NCI-H526 (cell line): Measurements from ENCODE around the gene MFAP5.

Experiments
- DNase-seq, 2 experiments: peaks; one replicate each; lab custom pipeline; 2025; lab: John Stamatoyannopoulos, UW

The MFAP5 gene, protein sequence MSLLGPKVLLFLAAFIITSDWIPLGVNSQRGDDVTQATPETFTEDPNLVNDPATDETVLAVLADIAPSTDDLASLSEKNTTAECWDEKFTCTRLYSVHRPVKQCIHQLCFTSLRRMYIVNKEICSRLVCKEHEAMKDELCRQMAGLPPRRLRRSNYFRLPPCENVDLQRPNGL

DNA sequence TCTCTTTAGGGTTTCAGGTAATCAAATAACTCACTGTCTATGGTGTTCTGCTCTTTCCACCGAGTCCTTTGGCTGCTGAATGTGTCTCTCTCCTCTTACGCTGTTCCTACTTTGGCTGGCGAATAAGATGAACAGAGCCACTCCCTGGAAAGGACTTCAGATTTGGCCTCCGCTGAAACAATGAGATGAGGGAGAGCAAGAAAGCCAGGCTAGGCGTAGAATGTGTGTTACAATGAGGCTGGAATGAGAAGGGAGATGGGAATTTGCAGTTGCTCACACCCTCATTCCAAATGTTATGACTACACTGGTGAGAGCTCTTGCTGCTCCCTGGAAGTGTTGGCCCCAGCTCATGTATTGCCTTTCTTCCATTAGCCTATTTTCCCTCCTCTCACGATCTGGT lies at the start of gene MFAP5:
TSS of gene MFAP5 (minus strand) at position 234 of the 400 bp plus-strand sequence. CDS start 722 bp downstream, outside the sequence.
- no peak for DNase-seq

DNA sequence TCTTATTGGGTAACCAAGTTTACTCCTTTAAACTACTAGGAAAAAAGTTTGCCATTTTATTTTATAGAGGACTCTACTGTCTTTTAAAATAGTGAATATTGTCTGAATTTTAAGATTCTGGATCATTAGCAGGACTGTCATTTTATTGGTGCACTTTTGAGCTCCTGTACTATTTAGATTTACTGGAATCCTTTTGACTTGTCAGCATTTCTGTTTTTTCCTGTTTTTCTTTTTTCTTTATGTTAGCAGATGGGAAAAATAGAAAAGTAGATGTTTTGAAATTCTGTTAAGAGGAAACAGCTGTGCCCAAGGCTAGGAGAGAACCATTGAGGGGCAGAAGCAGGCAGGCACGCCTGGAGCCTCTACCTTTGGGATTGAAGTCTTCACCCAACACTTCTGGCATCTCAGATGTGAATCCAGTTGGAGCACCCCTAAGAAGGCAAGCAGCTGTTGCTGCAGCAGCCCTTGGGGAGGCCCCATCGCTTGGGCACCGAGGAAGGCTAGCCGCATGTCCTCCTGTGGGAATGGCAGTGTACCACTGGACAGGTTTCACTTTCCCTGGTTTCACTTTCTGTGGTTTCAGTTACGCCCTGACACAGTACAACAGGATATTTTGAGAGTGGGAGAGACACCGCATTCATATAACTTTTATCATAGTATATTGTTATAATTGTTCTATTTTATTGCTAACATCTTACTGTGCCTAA lies 46.7 kb upstream of the MFAP5 start:
- peak in 1 of 2 experiments; percentile 30 for DNase-seq

DNA sequence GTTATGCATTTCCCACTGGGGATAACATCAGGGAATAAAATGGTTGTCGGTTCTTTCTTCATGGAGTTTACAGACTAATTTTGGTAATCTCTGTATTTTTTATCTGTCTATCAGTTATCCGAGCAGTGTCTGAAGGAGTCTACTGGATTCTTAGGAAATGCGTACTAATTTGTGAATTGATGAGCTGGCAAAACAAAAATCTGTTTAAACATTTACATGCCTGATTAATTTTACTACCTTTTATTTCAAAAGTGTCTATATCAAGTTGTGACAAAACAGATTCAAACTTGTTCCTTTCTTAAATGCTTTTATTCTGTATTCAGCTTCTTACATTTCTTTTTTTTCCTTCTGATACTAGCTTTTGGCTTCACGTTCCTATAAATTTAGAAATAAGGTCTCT lies 39.5 kb upstream of the MFAP5 start:
- no peak for DNase-seq

DNA sequence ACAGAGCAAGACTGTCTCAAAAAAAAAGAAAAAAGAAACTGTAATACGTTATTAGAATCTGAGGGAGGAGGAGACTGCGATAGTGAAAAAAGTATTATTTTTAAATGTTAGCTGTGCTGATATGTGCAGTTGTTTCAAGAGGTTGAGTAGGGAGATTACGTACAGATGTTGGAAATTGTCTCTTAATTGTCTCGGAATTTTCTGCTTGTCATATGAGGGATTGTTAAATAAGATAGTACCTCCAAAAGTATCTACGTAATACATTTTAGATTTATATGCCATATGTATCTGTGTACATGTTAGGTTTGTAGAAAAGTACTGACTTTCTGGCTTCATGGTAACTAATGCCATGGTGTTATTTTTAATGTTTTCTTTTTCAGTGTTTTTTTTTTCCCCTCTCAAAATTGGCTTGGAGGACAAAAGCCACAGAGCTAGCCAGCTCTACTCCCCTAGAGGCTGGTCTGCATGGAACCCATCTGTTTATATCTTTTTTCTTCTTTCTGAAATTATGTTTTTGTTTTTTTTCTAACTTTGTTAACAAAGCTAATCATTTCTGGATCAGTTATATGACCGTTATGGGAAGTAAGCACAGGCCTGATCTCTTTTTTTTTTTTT lies 38.5 kb upstream of the MFAP5 start:
- no peak for DNase-seq

DNA sequence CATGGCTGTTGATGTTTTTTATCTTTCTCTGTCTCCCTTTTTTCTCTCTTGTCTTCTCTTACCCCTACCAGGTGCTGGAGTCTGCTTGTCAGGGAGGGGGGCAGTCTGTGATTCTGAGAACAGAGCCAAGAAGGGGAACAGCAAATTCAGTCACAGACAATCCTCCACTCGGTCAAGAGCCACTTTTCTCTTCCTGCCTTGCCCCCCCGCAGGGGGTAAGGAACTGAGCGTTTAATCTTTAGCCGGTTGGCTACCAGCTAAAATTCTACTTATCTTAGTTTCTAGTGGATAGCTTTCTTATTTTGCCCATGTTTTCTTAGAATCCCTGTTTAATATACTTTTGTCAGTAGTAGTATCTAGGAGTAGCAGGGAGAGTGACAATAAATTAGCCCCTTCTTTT lies 37.1 kb upstream of the MFAP5 start:
- DNase-seq, result no peak

DNA sequence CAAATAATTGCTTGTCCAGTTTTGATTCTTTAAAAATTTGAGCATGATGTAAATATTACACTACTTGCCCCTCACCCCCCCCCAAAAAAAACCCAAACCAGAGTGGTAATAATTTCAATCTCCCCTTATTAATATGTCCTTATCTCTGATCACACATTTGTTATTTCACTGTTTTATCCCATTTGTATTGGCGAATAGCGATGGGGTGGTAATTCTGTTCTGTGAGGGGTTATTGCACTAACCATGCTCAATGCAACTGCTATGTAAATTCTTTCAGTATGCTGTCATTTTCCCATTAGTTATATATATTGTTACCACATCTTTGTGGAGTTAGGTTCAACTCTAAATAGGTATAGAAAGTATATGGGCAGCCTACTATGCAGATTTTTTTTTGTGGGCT lies 36.3 kb upstream of the MFAP5 start:
- no peak for DNase-seq

DNA sequence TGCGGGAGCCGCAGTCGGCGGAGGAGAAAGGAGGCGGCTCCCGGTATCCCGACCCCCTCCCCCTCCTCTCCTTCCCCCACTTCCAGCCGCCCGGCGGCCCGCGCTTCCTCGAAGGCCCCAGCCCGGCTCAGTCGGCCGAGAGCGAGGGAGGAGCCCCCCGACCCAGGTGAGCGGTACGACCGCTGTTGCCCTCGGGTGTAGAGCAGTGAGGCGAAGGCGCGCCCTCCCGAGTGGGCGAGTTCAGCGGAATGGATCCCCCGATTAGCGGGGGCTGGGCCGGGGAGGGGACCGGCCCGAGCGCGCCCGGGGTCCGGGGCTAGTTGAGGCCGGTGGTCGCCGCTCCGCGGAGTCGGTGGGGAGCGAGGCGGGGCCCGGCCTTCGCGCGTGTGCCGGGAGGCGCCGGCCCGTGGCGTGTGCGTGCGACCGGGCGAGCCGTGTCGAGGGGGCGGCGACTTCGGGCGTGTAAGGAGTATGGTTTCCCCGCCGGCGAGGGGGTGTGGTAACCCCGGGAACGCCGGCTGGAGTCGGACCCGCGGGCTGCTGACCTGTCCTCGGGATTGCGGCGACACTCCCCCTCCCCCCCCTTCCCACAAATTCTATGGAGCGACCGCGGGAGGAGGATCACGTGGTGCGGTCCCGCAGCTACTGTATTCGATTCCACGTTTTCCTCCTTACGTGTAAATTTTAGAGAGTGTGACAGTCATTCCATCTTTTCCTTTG lies 35.7 kb upstream of the MFAP5 start:
- peak in 1 of 2 experiments; percentile 90 for DNase-seq

DNA sequence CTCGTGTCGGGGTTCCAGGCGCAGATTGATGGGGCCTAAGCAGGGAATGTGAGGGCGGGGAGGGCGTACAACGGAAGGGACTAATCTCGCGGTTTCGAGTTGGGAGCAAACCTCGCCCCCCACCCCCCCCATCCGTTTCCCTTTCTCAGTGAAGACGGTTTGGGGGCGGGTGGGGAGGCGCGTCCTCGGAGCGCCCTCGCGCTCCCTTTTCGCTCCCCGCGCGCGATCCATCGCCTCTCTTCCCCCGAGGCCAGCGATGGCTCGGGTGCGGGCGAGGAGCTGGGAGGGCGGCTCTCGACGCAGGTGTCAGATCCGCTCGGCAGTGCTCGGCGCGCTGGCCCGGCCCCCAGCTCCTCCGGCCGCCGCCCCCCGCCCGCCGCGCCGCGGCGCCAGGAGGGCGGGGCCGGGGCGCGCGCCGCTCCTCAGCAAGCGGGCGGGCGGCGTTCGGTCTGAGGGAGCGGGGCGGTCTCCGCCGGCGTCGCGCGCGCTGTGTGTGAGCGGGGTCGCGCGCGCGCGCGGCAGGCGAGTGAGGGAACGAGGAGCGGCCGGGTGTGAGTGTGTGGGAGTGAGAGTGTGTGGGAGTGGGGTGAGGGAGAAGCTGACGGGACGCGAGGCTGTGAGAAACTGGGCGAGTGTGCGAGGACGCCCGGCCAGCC lies 35.0 kb upstream of the MFAP5 start, which contains the start of gene RIMKLB:
TSS of gene RIMKLB (plus strand) at position 516 of the 656 bp plus-strand sequence. CDS start 15,876 bp downstream, outside the sequence.
- DNase-seq, result peak; percentile 74 to 92

DNA sequence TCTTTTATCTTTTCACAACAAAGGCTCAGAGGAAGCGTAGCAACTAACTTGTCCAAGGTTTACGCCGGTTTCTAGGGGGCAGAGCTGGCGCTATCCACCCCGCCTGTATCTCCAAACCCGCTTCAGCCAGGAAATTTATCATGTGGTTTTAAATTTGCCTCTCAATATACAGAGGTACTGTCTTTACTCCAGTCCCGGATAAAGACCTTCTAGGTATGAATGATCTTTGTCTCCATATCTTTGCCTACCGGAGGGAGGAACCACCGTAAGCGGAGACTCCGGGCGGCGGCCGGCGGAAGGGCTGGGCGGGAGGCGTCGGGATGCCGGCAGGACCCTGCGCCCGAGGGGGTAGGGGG lies 34.5 kb upstream of the MFAP5 start:
- peak; percentile 74 to 87 for DNase-seq

DNA sequence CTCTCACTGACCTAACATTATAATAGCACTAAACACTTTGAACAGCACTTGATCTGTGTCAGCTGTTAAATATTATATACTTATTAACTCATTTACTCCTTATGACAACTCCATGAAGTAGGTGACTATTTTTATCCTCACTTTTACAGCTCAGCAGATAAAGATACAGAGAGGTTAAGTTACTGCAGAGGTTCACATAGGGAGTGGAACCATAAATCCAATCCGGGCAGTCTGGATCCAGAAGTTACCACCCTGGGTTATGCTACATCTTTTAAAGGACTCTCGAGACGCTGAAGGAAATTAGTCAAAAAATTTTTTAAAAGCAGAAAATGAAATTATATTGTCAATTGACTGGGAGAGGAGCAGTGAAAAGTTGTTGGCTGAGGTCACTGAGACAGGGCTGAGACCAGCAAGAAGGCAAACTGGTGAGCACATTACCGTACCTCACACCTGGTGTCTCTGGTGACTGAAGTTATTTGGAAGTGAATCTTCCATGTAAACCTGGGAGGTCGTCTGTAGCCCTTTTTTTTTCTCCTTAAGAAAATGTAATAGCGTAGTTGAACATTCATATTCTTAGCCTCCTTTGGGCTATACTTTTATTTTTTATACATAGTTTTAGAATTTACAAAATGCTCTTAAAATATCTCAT lies 33.9 kb upstream of the MFAP5 start:
- peak in 1 of 2 experiments; percentile 35 for DNase-seq

DNA sequence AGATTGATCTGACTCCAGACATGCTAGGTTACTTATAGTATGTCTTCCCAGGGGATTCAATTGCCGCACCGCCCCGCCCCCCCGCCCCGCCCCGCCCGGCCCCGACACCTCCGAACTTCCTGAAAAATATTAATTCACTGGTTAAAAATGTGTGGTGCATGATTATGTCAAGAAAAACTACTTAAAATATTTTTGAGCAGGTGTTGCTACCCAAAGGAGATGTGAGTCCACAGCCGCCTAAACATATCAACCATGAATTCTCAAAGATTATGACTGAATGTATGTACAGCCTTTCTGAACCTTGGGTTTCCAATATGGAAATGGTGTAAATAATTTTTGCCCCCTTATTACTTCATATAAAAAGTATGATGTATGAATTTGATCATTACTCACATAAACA lies 32.5 kb upstream of the MFAP5 start:
- no peak for DNase-seq

DNA sequence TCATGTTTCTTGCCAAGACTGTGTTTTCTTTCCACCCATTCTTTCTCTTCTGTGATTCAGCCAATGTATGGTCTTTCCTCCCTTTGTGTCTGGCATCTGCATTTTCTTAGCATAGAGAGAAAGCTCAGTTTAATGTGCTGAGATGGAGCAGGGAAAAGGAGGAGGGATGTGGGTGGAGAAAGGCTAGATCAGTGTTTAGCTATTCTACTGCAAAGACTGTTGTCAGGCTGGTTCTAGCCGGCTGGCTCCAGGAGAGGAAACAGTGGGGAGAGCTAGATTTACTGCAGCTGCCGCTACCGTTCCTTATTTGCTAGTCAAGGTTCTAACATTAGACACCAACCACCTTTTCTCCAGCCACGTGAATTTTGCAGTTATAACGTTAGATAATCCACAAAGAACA lies 29.9 kb upstream of the MFAP5 start:
- DNase-seq, result peak; percentile 84 to 87

DNA sequence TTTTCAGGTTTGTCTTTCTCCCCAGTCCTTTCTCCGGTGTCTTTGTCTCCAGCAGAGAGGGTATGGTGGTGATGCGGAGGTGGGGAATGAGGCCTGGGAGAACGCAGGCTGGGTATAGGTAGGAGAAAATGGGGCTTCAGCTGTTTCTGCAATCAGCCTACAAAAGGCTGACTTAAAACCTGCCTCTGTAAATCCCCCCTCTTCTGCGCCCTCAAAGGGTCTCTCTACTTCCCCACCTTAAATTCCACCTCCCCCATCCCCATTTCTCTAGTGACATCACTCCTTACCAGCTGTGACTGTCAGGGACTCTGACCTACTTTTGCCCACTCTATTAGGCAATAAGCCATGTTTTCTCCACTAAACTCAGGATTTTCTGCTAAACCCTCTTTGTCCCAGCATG lies 27.1 kb upstream of the MFAP5 start:
- no peak for DNase-seq

DNA sequence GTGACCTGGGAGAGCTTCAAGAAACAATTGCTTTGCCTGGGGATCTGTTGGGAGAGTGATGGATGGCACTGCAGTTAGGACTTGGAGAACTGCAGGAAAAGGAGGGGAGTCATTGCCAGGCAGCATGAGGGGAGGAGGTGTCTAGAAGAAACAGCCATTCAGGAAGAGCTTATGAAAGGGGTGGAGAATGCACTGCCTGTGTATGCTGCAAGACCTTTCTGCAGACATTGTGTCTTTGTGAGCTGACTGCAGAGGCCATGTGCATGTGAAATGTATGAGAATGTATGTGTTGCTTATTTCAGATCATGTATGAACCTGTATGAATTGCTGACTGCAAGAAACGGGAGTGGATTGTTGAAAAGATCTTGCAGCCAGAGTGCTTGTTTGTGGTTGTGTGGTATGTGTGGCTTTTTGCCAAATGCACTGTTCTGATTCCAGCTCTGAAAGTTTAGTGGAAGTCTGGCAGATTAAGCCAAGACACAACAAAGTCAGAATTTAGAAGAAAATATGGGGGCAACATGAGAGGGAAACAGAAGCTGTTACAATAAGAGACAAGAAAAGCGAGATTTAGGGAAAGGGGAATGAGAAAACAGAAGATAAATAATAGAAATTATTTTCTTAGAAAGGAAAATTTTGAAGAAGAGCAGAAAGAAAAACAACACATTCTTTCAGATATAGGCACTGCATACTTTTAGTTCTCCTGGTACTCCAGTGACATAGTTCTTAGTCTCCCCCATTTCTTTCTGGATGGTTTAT lies 25.4 kb upstream of the MFAP5 start:
- peak; percentile 16 to 51 for DNase-seq

DNA sequence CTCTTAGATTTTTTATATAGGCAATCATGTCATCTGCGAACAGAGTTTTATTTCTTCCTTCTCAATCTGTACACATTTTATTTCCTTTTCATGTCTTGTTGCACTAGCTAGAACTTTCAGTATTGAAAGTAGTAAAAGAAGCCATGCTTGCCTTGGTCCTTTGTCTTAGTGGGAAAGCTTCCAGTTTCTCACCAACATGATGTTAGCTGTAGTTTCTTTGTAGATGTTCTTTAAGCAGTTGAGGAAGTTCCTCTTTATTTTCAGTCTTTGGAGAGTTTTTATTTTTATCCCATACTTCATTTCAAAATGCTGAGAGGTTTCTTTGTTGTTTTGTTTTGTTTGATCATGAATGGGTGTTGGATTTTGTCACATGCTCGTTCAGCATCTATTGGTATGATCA lies 22.4 kb upstream of the MFAP5 start:
- no peak for DNase-seq

DNA sequence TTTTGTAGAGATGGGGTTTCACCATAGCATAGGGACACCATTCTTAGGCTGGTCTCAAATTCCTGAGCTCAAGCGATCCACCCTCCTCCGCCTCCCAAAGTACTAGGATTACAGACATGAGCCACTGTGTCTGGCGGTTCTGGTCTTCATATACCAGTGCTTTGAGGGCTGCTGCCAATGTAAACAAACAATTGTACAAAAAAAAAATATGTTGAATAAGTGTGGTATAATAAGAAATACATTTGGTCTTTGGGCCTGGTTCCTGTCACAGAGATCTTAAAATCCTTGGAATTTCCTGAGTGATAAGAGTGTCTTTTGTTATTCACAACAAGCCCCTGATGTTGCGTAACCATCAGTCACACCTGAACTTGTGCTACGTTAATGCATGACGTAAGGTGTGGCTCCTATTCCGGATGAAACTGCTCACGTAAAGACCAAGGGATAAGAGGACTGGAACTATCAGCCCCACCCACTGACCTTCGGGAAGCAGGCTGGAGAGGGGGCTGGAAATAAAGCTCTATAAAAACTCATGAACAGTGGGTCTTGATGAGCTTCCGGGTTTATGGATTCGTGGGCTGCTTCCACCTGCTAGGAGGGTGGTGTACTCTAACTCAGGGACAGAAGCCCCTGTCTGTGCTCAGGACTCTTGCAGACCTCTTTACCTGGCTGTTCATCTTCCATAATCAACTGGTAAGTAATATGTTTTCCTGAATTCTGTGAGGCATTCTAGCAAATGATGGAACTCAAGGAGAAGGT lies 18.7 kb upstream of the MFAP5 start:
- no peak for DNase-seq

DNA sequence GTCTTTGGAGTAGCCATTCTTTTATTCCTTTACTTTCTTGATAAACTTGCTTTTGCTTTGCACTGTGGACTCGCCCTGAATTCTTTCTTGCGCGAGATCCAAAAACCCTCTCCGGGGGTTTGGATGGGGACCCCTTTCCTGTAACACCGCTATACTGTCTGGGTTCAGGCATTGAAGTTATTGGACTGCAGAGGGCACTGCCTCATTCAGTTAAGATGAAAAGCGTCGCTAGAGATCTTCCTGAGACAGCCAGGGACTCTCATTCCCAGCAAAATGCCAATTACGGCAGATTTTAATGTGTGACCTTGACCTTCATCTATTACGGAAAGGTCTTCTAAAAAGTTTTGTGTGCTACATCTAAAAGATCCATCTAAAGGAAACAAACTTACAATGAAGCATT lies 17.9 kb upstream of the MFAP5 start:
- no peak for DNase-seq

DNA sequence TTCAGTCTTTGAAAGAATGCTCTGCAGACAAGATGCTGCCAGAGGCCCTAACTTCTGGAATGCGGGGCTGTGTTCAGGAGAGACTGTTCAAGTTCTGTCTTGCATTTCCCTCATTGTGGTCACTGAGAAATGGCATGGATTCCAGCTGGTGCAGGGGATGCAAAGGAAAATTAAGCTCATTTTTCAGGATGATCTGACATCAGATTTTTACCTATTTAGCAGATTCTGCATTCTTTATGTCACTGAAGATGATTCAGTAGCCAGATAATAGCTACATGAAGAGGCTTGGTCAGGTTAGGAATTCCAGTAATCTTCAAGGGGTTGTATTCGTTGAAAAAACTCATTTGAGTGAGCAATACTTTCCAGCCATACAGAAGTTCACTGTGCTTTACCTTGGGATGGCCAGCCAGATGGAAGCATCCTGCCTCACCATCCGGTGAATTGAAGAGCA lies 16.1 kb upstream of the MFAP5 start:
- no peak for DNase-seq

DNA sequence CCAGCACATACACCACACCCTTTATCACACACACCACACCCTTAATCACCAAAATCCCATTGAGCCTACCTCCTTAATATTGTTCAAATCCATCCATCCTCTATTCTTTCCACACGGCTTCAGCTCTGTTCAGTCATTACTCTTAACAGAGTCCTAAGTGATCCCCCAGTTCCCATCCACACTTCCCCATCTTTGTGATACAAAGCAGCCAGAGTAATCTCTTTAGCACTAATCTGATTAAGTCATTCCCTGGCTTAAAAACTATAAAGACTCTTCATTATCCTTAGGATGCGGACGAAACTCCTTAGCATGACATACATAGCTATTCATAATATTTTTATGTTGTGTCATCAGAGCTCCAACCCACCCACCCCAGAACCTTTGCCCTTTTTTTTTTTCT lies 14.7 kb upstream of the MFAP5 start:
- DNase-seq, result no peak

DNA sequence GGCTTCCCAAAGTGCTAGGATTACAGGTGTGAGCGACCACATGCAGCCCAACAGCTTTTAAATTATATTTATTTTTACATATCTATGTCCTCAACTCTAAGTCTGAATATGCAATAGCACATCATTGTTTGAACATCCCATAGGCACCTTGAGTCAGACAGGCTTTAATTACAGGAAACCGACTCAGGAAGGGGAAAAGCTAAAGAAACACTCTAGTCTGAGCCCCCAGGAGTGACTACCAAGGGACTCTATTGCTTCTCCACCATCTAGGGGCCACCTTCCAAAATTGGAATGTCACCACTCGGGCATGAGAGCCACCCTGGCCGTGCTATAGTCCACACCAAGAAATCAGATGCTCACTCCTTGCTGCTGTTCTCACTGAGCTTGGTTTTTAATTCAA lies 14.0 kb upstream of the MFAP5 start:
- no peak for DNase-seq
